Measurements from ENCODE around the gene CAMKMT. TPM values are rescaled to one million over a fixed set of nuclear protein-coding genes. Genes with fewer than 3 reads are reported as not detected.

Gene CAMKMT
- total RNA-seq, 2 experiments from 2014 or later: 25.7 to 27.4 TPM

- intact Hi-C loops (cut with micrococcal nuclease; ENCODE audit: unreplicated experiment): loop anchor here (1.0 to 5.0 kb wide), 3 partner anchors 392 to 477 kb away; no protein-coding TSS in a partner anchor
- H3K4me3 ChIP-seq (ENCODE audit: low read depth, low read length, poor library complexity, severe bottlenecking): no peak overlapping the region
- H3K27ac ChIP-seq (ENCODE audit: low read depth, low read length, poor library complexity, severe bottlenecking): no peak overlapping the region
- H3K79me2 ChIP-seq (ENCODE audit: insufficient read depth, low read depth, low read length): no peaks in the 10 kb centered on the region
- TF ChIP-seq EZH2phosphoT487 (IDR thresholded peaks at IDR 0.05; ENCODE audit: borderline replicate concordance, low read depth, low read length) (no peak), CTCF (conservative IDR thresholded peaks at IDR 0.05; ENCODE audit: low read length) (peak; percentile 100)
- peak; percentile 83 for DNase-seq (ENCODE audit: low spot score)
- no peaks in the 10 kb centered on the region for H3K9me2 ChIP-seq (ENCODE audit: insufficient read depth, low read length)
- H2AFZ ChIP-seq (ENCODE audit: low read length): no peak overlapping the region
- POLR2A ChIA-PET: no interaction called here
- H3K4me1 ChIP-seq (ENCODE audit: insufficient read depth, low read length, poor library complexity, severe bottlenecking): no peaks in the 10 kb centered on the region
- H3K9me3 ChIP-seq (ENCODE audit: low read length): no peaks in the 10 kb centered on the region
- CTCF ChIA-PET (ENCODE audit: unreplicated experiment): interaction anchor here (1.0 to 1.3 kb wide), 4 partner anchors 10 to 479 kb away, joined by 3 to 6 read pairs (median 4); no protein-coding TSS in a partner anchor
- H3K4me2 ChIP-seq (ENCODE audit: low read length): no peak overlapping the region
- no peaks in the 10 kb centered on the region for H4K20me1 ChIP-seq (ENCODE audit: insufficient read depth, low read length)
- no TSS peak for BruUV-seq (replicated peaks)
- H3K36me3 ChIP-seq (ENCODE audit: insufficient read depth, low read length): no peaks in the 10 kb centered on the region
These were observed 117.6 kb downstream of the CAMKMT start for GRCh38 chr2:44479127-44479887.

- Histone ChIP-seq H3K4me3 (ENCODE audit: low read depth, low read length, poor library complexity, severe bottlenecking) (no peak overlapping the region), H3K9me2 (ENCODE audit: insufficient read depth, low read length) (no peaks in the 10 kb centered on the region), H4K20me1 (ENCODE audit: insufficient read depth, low read length) (no peaks in the 10 kb centered on the region), H3K36me3 (ENCODE audit: insufficient read depth, low read length) (no peaks in the 10 kb centered on the region), H3K79me2 (ENCODE audit: insufficient read depth, low read depth, low read length) (no peaks in the 10 kb centered on the region), H3K4me2 (ENCODE audit: low read length) (no peak overlapping the region), H3K27ac (ENCODE audit: low read depth, low read length, poor library complexity, severe bottlenecking) (no peak overlapping the region), H3K9me3 (ENCODE audit: low read length) (no peaks in the 10 kb centered on the region), H2AFZ (ENCODE audit: low read length) (no peak overlapping the region), H3K4me1 (ENCODE audit: insufficient read depth, low read length, poor library complexity, severe bottlenecking) (no peaks in the 10 kb centered on the region)
- POLR2A ChIA-PET: interaction anchor here (0.6 to 1.1 kb wide), 2 partner anchors 11 to 22 kb away, joined by 4 read pairs; no protein-coding TSS in a partner anchor
- no peak for TF ChIP-seq EZH2phosphoT487 (IDR thresholded peaks at IDR 0.05; ENCODE audit: borderline replicate concordance, low read depth, low read length)
- TF ChIP-seq CTCF (conservative IDR thresholded peaks at IDR 0.05; ENCODE audit: low read length): no peak
- no peak for DNase-seq (ENCODE audit: low spot score)
- no TSS peak for BruUV-seq (replicated peaks)
- CTCF ChIA-PET (ENCODE audit: unreplicated experiment): interaction anchor here (1.0 to 1.3 kb wide), 4 partner anchors 11 to 479 kb away, joined by 3 to 6 read pairs (median 4); no protein-coding TSS in a partner anchor
- intact Hi-C loops (cut with micrococcal nuclease; ENCODE audit: unreplicated experiment): loop anchor here (5.0 kb wide), 1 partner anchor 187 kb away; no protein-coding TSS in a partner anchor
These were observed 118.3 kb downstream of the CAMKMT start for GRCh38 chr2:44480068-44480467.

GRCh38 chr2:44487052-44487451, 125.3 kb downstream of the CAMKMT start:
- Histone ChIP-seq H3K4me1 (ENCODE audit: insufficient read depth, low read length, poor library complexity, severe bottlenecking) (no peaks in the 10 kb centered on the region), H2AFZ (ENCODE audit: low read length) (no peak overlapping the region), H3K79me2 (ENCODE audit: insufficient read depth, low read depth, low read length) (no peaks in the 10 kb centered on the region), H3K9me3 (ENCODE audit: low read length) (no peaks in the 10 kb centered on the region), H3K4me2 (ENCODE audit: low read length) (no peak overlapping the region), H4K20me1 (ENCODE audit: insufficient read depth, low read length) (no peaks in the 10 kb centered on the region), H3K27ac (ENCODE audit: low read depth, low read length, poor library complexity, severe bottlenecking) (no peak overlapping the region), H3K36me3 (ENCODE audit: insufficient read depth, low read length) (no peaks in the 10 kb centered on the region), H3K4me3 (ENCODE audit: low read depth, low read length, poor library complexity, severe bottlenecking) (no peak overlapping the region), H3K9me2 (ENCODE audit: insufficient read depth, low read length) (no peaks in the 10 kb centered on the region)
- ChIA-PET CTCF (ENCODE audit: unreplicated experiment) (no interaction called here), POLR2A (no interaction called here)
- TF ChIP-seq CTCF (conservative IDR thresholded peaks at IDR 0.05; ENCODE audit: low read length): no peak
- no peak for TF ChIP-seq EZH2phosphoT487 (IDR thresholded peaks at IDR 0.05; ENCODE audit: borderline replicate concordance, low read depth, low read length)
- DNase-seq (ENCODE audit: low spot score): no peak
- intact Hi-C loops (cut with micrococcal nuclease; ENCODE audit: unreplicated experiment): no loop called here
- BruUV-seq (replicated peaks): no TSS peak
